Astrocyte (in vitro differentiated cells and primary cell): ENCODE results near the gene NOXO1. TPM values are rescaled to one million over a fixed set of nuclear protein-coding genes. Genes with fewer than 3 reads are reported as not detected.
A peak's percentile ranks its signal among the peaks of the same experiment; 100 is the strongest.

Source experiments
- DNase-seq: peaks from one replicate; pipeline ENCODE4 v3.0.0-alpha.2; 2010; ENCODE audit warnings: low read depth
- FAIRE-seq: peaks from 2 replicates; lab custom pipeline; 2011; peaks lifted over from hg19 to GRCh38; lab: Jason Lieb, UNC
- H2AFZ ChIP-seq: 2 replicates; pipeline ENCODE4 v1.6.0; 2012; ENCODE audit warnings: low read depth, low read length, inconsistent platforms
- H3K27ac ChIP-seq: 2 replicates; pipeline ENCODE4 v1.5.1; 2011; ENCODE audit warnings: low read depth, low read length, inconsistent platforms
- H3K27me3 ChIP-seq: 2 replicates; pipeline ENCODE4 v1.6.0; 2011; ENCODE audit warnings: low read length, inconsistent platforms; ENCODE audit not compliant: insufficient read depth
- H3K36me3 ChIP-seq: 2 replicates; pipeline ENCODE4 v1.5.1; 2011; ENCODE audit warnings: low read length, inconsistent platforms; ENCODE audit not compliant: insufficient read depth
- H3K4me1 ChIP-seq: 2 replicates; pipeline ENCODE4 v1.5.1; 2011; ENCODE audit warnings: low read length, inconsistent platforms; ENCODE audit not compliant: insufficient read depth
- H3K4me2 ChIP-seq: 2 replicates; pipeline ENCODE4 v1.6.0; 2012; ENCODE audit warnings: low read length, inconsistent platforms
- H3K4me3 ChIP-seq: 2 replicates; pipeline ENCODE4 v1.5.1; 2011; ENCODE audit warnings: low read depth, mild to moderate bottlenecking, low read length, inconsistent platforms; ENCODE audit not compliant: insufficient read depth
- H3K79me2 ChIP-seq: 2 replicates; pipeline ENCODE4 v1.6.0; 2012; ENCODE audit warnings: mild to moderate bottlenecking, low read length, inconsistent platforms; ENCODE audit not compliant: insufficient read depth
- H3K9ac ChIP-seq: 2 replicates; pipeline ENCODE4 v1.6.0; 2012; ENCODE audit warnings: mild to moderate bottlenecking, low read length, inconsistent platforms
- H3K9me3 ChIP-seq: 2 replicates; pipeline ENCODE4 v1.5.1; 2012; ENCODE audit warnings: low read depth, mild to moderate bottlenecking, low read length, inconsistent platforms; ENCODE audit not compliant: insufficient read depth
- H4K20me1 ChIP-seq: 2 replicates; pipeline ENCODE4 v1.6.0; 2012; ENCODE audit warnings: low read length, inconsistent platforms; ENCODE audit not compliant: insufficient read depth
- H3K27ac Mint-ChIP-seq: one replicate; pipeline ENCODE4 v1.8.0; 2021; ENCODE audit warnings: mild to moderate bottlenecking, mixed read lengths; ENCODE audit not compliant: unreplicated experiment
- H3K27me3 Mint-ChIP-seq: one replicate; pipeline ENCODE4 v1.8.0; 2021; ENCODE audit warnings: low read depth, mixed read lengths; ENCODE audit not compliant: unreplicated experiment
- H3K36me3 Mint-ChIP-seq: one replicate; pipeline ENCODE4 v1.8.0; 2021; ENCODE audit warnings: low read depth, mixed read lengths; ENCODE audit not compliant: unreplicated experiment
- H3K4me1 Mint-ChIP-seq: one replicate; pipeline ENCODE4 v1.8.0; 2021; ENCODE audit warnings: low read depth, mixed read lengths; ENCODE audit not compliant: unreplicated experiment
- H3K4me3 Mint-ChIP-seq: one replicate; pipeline ENCODE4 v1.8.0; 2021; ENCODE audit warnings: mild to moderate bottlenecking, moderate library complexity, mixed read lengths; ENCODE audit not compliant: unreplicated experiment
- H3K9me3 Mint-ChIP-seq: one replicate; pipeline ENCODE4 v1.8.0; 2021; ENCODE audit warnings: mild to moderate bottlenecking, mixed read lengths; ENCODE audit not compliant: unreplicated experiment
- EZH2 ChIP-seq: IDR thresholded peaks from 2 replicates; pipeline ENCODE4 v1.6.1; 2012; ENCODE audit warnings: mild to moderate bottlenecking, low read length, inconsistent platforms; ENCODE audit not compliant: insufficient read depth
- total RNA-seq: library from RNA; stranded (reverse); gene quantifications from 2 replicates; pipeline ENCODE4 v1.2.1, GENCODE V29; 2021
- TF ChIP-seq, protein P1 (sequence below): IDR thresholded peaks from 2 replicates; pipeline ENCODE4 v1.5.1; 2011; ENCODE audit warnings: low read depth, mild to moderate bottlenecking, inconsistent platforms, low read length, moderate library complexity; ENCODE audit not compliant: insufficient read depth

The NOXO1 gene
- total RNA-seq, 1 donor from 2014 or later, result 0.89 TPM

DNA sequence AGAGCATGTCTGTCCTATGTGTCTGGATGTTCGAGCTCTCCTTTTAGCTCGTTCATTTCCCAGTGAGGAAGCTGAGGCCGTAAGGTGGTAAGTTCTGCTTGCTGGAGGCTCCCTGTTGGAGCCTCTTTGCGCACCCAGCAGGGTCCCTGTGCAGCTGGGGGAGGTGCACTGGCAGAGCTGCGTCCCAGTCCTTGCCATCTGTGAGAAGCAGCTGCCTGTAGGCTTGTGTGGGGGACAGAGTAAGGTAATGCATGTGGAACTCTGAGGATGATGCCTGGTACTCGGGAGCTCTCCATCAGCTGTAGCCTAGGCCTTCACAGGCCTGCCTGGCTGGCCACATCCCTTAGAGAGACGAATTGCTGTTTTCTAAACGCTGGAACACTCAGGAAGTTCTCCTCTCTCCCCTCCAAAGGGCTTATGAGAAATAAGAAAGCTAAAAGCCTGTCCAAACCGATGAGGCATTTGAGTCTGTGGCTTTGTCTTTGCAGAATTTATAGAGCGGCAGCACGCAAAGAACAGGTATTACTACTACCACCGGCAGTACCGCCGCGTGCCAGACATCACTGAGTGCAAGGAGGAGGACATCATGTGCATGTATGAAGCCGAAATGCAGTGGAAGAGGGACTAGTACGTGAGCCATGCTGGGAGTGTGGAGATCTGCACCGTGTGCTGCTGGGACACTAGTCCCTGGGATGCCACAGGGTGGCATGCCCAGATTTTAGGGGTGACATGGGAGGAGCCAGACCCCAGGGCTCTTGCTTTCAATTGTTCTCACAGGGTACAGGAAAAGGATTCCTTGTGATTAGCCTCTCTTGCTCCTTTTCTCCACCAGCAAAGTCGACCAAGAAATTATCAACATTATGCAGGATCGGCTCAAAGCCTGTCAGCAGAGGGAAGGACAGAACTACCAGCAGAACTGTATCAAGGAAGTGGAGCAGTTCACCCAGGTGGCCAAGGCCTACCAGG, 20.3 kb downstream of the NOXO1 start:
- Mint-ChIP-seq H3K36me3 (peaks cover 20% of the 10 kb centered on the region), H3K27me3 (peaks cover 2% of the 10 kb centered on the region), H3K27ac (peak overlapping the region; percentile 88), H3K9me3 (no peaks in the 10 kb centered on the region), H3K4me3 (peak overlapping the region; percentile 95), H3K4me1 (peaks cover 20% of the 10 kb centered on the region)
- H3K27me3 ChIP-seq, result no peaks in the 10 kb centered on the region
- peaks cover 49% of the 10 kb centered on the region for H4K20me1 ChIP-seq
- no peak overlapping the region for H2AFZ ChIP-seq
- H3K36me3 ChIP-seq, result peaks cover 9% of the 10 kb centered on the region
- peak overlapping the region; percentile 91 for H3K4me3 ChIP-seq
- peak; percentile 31 for DNase-seq
- no peak for TF ChIP-seq EZH2
- TF ChIP-seq, protein P1, sequence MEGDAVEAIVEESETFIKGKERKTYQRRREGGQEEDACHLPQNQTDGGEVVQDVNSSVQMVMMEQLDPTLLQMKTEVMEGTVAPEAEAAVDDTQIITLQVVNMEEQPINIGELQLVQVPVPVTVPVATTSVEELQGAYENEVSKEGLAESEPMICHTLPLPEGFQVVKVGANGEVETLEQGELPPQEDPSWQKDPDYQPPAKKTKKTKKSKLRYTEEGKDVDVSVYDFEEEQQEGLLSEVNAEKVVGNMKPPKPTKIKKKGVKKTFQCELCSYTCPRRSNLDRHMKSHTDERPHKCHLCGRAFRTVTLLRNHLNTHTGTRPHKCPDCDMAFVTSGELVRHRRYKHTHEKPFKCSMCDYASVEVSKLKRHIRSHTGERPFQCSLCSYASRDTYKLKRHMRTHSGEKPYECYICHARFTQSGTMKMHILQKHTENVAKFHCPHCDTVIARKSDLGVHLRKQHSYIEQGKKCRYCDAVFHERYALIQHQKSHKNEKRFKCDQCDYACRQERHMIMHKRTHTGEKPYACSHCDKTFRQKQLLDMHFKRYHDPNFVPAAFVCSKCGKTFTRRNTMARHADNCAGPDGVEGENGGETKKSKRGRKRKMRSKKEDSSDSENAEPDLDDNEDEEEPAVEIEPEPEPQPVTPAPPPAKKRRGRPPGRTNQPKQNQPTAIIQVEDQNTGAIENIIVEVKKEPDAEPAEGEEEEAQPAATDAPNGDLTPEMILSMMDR, result no peak
- H3K9me3 ChIP-seq, result no peaks in the 10 kb centered on the region
- H3K79me2 ChIP-seq, result peaks cover 64% of the 10 kb centered on the region
- no peak for FAIRE-seq
- H3K9ac ChIP-seq, result peak overlapping the region; percentile 94
- no peak overlapping the region for H3K27ac ChIP-seq
- H3K4me1 ChIP-seq, result peaks cover 36% of the 10 kb centered on the region
- H3K4me2 ChIP-seq, result peak overlapping the region; percentile 95

DNA sequence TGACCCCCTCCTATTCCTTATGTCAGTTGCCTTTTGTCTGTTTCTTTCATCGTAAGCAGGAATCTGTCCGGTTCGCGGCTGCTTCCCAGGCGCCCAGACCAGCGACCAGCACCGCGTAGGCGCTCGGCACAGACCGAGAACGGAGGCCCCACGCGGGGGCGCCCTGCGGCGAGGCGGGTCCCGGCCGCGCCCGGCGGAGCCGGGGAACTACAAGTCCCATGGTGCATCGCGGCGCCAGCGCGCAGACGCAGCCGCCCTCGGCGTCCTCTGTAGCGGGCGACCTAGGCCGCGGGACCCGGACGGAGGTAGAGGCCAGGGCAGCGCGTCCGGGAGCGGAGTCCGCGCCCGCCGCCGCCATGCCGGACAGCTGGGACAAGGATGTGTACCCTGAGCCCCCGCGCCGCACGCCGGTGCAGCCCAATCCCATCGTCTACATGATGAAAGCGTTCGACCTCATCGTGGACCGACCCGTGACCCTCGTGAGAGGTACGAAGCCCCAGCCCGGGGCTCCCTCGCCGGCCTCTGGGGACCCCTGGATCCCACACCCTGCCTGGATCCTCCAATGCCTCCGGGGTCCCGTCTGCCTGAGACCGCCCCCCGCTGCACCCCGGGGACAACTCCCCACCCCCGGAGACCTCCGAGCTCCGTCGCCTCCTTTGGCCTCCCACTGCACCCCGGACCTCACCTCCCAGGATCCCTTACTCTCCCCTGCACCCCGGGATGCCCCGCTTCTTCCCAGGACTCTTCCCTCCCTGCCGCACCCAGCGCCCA, 21.8 kb downstream of the NOXO1 start, which contains the start of gene NDUFB10:
Gene NDUFB10 (plus strand): TSS at position 270 of the 771 bp plus-strand sequence. CDS start 87 bp downstream, at position 357.
- H3K27ac ChIP-seq, result peak within 1 kb of the TSS; percentile 70

More for the DNA sequence above, 21.8 kb downstream of the NOXO1 start, which contains the start of gene NDUFB10:
- H3K4me1 Mint-ChIP-seq, result peaks cover 16% of the 10 kb centered on the region
- peak within 1 kb of the TSS; percentile 88 for H3K27ac Mint-ChIP-seq
- H4K20me1 ChIP-seq, result peaks cover 42% of the 10 kb centered on the region
- H2AFZ ChIP-seq, result peak within 1 kb of the TSS; percentile 74
- H3K27me3 Mint-ChIP-seq, result peaks cover 4% of the 10 kb centered on the region
- H3K36me3 ChIP-seq, result peaks cover 9% of the 10 kb centered on the region
- TF ChIP-seq, protein P1, result peak; percentile 54
- no peak for TF ChIP-seq EZH2
- H3K9me3 Mint-ChIP-seq, result no peaks in the 10 kb centered on the region
- DNase-seq (peak; percentile 70), FAIRE-seq (no peak)
- H3K9me3 ChIP-seq, result no peaks in the 10 kb centered on the region
- peak within 1 kb of the TSS; percentile 94 for H3K9ac ChIP-seq
- H3K27me3 ChIP-seq, result no peaks in the 10 kb centered on the region
- H3K4me3 ChIP-seq, result peak within 1 kb of the TSS; percentile 91
- peaks cover 18% of the 10 kb centered on the region for H3K36me3 Mint-ChIP-seq
- H3K79me2 ChIP-seq, result peaks cover 50% of the 10 kb centered on the region
- H3K4me2 ChIP-seq, result peak within 1 kb of the TSS; percentile 95
- peak within 1 kb of the TSS; percentile 95 for H3K4me3 Mint-ChIP-seq
- H3K4me1 ChIP-seq, result peaks cover 29% of the 10 kb centered on the region
